ENCODE measurements around the gene MACF1.
"Not testable (repeated sequence)": the region's sequence is repeated elsewhere in the genome, so short reads cannot be mapped to it uniquely, and the experiment has no call there.

DNA sequence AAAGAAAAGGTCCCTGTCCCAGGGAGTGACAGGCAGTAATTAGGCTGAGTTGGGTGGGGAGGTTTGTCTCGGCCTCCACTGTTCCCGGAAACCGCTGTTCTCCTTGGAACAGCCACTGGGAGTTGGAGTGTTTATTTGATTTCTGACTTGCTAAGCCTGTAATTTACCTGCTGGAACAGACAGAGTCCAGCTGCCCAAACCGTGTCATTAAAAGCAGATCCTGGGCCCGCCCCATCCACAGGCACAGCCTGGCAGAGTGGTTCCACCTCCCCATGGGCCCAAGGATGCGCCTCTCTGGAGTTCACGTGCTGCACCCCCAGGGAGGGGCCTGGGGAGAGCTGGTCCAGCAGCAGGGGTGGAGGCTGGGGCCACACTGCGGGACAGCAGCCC is 322.7 kb downstream of the MACF1 start:
- TF ChIP-seq POLR2A, SPI1, POLR2AphosphoS5 (IDR thresholded peaks at IDR 0.05; ENCODE audit: low read depth, low read length): not testable (repeated sequence)

All from GM12891 (cell line).